Measurements from ENCODE around the gene GPR39.

- TF ChIP-seq POLR2A (IDR thresholded peaks at IDR 0.05) (no peak), CTCF (IDR thresholded peaks at IDR 0.05) (no peak)
These were observed 165.6 kb downstream of the GPR39 start for GRCh38 chr2:132581991-132582738.

All from tibial nerve (tissue), 3 donors.